GM23338 (cell line): Measurements from ENCODE around the gene KRTAP5-1. TPM values are rescaled to one million over a fixed set of nuclear protein-coding genes. Genes with fewer than 3 reads are reported as not detected.
"Not testable (repeated sequence)": the region's sequence is repeated elsewhere in the genome, so short reads cannot be mapped to it uniquely, and the experiment has no call there.

Source experiments
- ATAC-seq: fragments of 200-7000 bp; cut with Tn5 transposase; 3 replicates; pipeline ENCODE4 v1.9.1; 2020
- DNase-seq: peaks from one replicate; pipeline ENCODE4 v3.0.0-alpha.2; 2015; ENCODE audit warnings: low spot score
- H2AFZ ChIP-seq: fragments of 200-600 bp; sonication (generic); 2 replicates; pipeline ENCODE4 v1.8.0; 2016; ENCODE audit warnings: antibody characterized with exemption, mild to moderate bottlenecking, moderate library complexity
- H3F3A ChIP-seq: fragments of 200-600 bp; sonication (generic); replicated peaks from 2 replicates; pipeline ENCODE4 v1.8.0; 2017; ENCODE audit warnings: antibody characterized with exemption, mixed run types, low read depth
- H3K27ac ChIP-seq: fragments of 200-600 bp; sonication (generic); 2 replicates; pipeline ENCODE4 v1.6.1; 2016; ENCODE audit warnings: low read depth
- H3K27me3 ChIP-seq: fragments of 200-600 bp; sonication (generic); 2 replicates; pipeline ENCODE4 v1.8.0; 2016; ENCODE audit warnings: mild to moderate bottlenecking, mixed run types, moderate library complexity; ENCODE audit not compliant: insufficient read depth
- H3K36me3 ChIP-seq: fragments of 200-600 bp; sonication (generic); 2 replicates; pipeline ENCODE4 v1.8.0; 2016; ENCODE audit warnings: mild to moderate bottlenecking; ENCODE audit not compliant: insufficient read depth
- H3K4me1 ChIP-seq: fragments of 200-600 bp; sonication (generic); 2 replicates; pipeline ENCODE4 v1.8.0; 2016; ENCODE audit warnings: mild to moderate bottlenecking, moderate library complexity; ENCODE audit not compliant: insufficient read depth
- H3K4me2 ChIP-seq: fragments of 200-600 bp; sonication (generic); 2 replicates; pipeline ENCODE4 v1.7.1; 2017; ENCODE audit warnings: mixed run types
- H3K4me3 ChIP-seq: fragments of 200-600 bp; sonication (generic); 2 replicates; pipeline ENCODE4 v1.6.1; 2016; ENCODE audit warnings: mixed run types
- H3K79me2 ChIP-seq: fragments of 200-600 bp; sonication (generic); replicated peaks from 2 replicates; pipeline ENCODE4 v1.8.0; 2017; ENCODE audit warnings: mild to moderate bottlenecking; ENCODE audit not compliant: insufficient read depth
- H3K9me2 ChIP-seq: fragments of 200-600 bp; sonication (generic); 2 replicates; pipeline ENCODE4 v1.8.0; 2017; ENCODE audit not compliant: insufficient read depth
- H4K20me1 ChIP-seq: fragments of 200-600 bp; sonication (generic); replicated peaks from 2 replicates; pipeline ENCODE4 v1.8.0; 2017; ENCODE audit warnings: mild to moderate bottlenecking; ENCODE audit not compliant: insufficient read depth
- H3K27ac Mint-ChIP-seq: 2 replicates; pipeline ENCODE4 v1.8.0; 2020; ENCODE audit warnings: inconsistent platforms, mild to moderate bottlenecking, moderate library complexity, mixed read lengths
- H3K27me3 Mint-ChIP-seq: 3 replicates; pipeline ENCODE4 v1.8.0; 2022; ENCODE audit warnings: low read depth, mild to moderate bottlenecking, moderate library complexity, mixed read lengths, inconsistent platforms; ENCODE audit not compliant: insufficient read depth, poor library complexity
- H3K36me3 Mint-ChIP-seq: 3 replicates; pipeline ENCODE4 v1.8.0; 2021; ENCODE audit warnings: low read depth, mild to moderate bottlenecking, inconsistent platforms, moderate library complexity, mixed read lengths
- H3K4me1 Mint-ChIP-seq: 3 replicates; pipeline ENCODE4 v1.8.0; 2020; ENCODE audit warnings: mild to moderate bottlenecking, inconsistent platforms, mixed read lengths
- H3K4me3 Mint-ChIP-seq: 3 replicates; pipeline ENCODE4 v1.8.0; 2021; ENCODE audit warnings: moderate library complexity, mild to moderate bottlenecking, inconsistent platforms, mixed read lengths
- H3K9me3 Mint-ChIP-seq: 3 replicates; pipeline ENCODE4 v1.8.0; 2020; ENCODE audit warnings: moderate library complexity, mild to moderate bottlenecking, inconsistent platforms, mixed read lengths
- CREB1 ChIP-seq: fragments of 250-450 bp; sonication (Bioruptor Pico); IDR thresholded peaks from 2 replicates; pipeline ENCODE4 v1.5.0; 2020; ENCODE audit warnings: low read depth, mild to moderate bottlenecking, moderate library complexity
- CTCF ChIP-seq, 2 experiments: fragments of 200-600 bp in 1 of 2; sonication (generic) in 1 of 2; conservative IDR thresholded peaks; 2 replicates each; pipeline versions ENCODE4 v1.5.1 to v1.6.1; 2016 to 2017; ENCODE audit warnings: antibody characterized with exemption in 2 of 2, low read depth in 2 of 2, mild to moderate bottlenecking in 2 of 2, moderate library complexity in 1 of 2
- ETS1 ChIP-seq: IDR thresholded peaks from 2 replicates; pipeline ENCODE4 v1.6.1; 2016; ENCODE audit warnings: antibody characterized with exemption
- JUNB ChIP-seq: IDR thresholded peaks from one replicate; pipeline ENCODE4 v1.6.1; 2016; ENCODE audit warnings: antibody characterized with exemption; ENCODE audit not compliant: unreplicated experiment
- NANOG ChIP-seq: IDR thresholded peaks from 2 replicates; pipeline ENCODE4 v1.6.1; 2016; ENCODE audit warnings: antibody characterized with exemption, borderline replicate concordance
- POLR2AphosphoS5 ChIP-seq: IDR thresholded peaks from 2 replicates; pipeline ENCODE4 v1.6.1; 2016; ENCODE audit warnings: antibody characterized with exemption, low read depth
- STAT1 ChIP-seq: IDR thresholded peaks from one replicate; pipeline ENCODE4 v1.6.1; 2016; ENCODE audit warnings: antibody characterized with exemption; ENCODE audit not compliant: unreplicated experiment
- ZNF462 ChIP-seq: fragments of 250-450 bp; sonication (Bioruptor Pico); IDR thresholded peaks from 2 replicates; pipeline ENCODE4 v1.5.0; 2020; ENCODE audit warnings: mild to moderate bottlenecking, moderate library complexity
- polyA plus RNA-seq: library from polyadenylated mRNA; unstranded; fragments of >200 nt; fragmentation: Nextera tagmentation; extraction: Ambion mirVana; gene quantifications from 2 replicates; pipeline ENCODE4 v1.2.1, GENCODE V29; 2016
- total RNA-seq: library from RNA; depleted of rRNA; stranded (reverse); fragments of >200 nt; shearing (Covaris generic); gene quantifications from 2 replicates; pipeline ENCODE4 v1.2.3, GENCODE V29; 2014

The KRTAP5-1 gene
- total and polyA plus RNA-seq, 2 experiments from 2014 or later, result not detected

- Histone ChIP-seq H4K20me1 (no peaks in the 10 kb centered on the region), H3K4me3 (no peak overlapping the region), H3K79me2 (no peaks in the 10 kb centered on the region), H3K4me2 (no peak overlapping the region), H3K27ac (no peak overlapping the region), H3K9me2 (no peaks in the 10 kb centered on the region), H3K27me3 (no peaks in the 10 kb centered on the region), H2AFZ (no peak overlapping the region), H3K36me3 (no peaks in the 10 kb centered on the region), H3K4me1 (no peaks in the 10 kb centered on the region), H3F3A (no peaks in the 10 kb centered on the region)
- Mint-ChIP-seq H3K27me3 (peaks cover 13% of the 10 kb centered on the region), H3K27ac (no peak overlapping the region), H3K9me3 (no peaks in the 10 kb centered on the region), H3K4me3 (no peak overlapping the region), H3K36me3 (no peaks in the 10 kb centered on the region), H3K4me1 (no peaks in the 10 kb centered on the region)
- ATAC-seq, result no peak
- no peak for TF ChIP-seq ETS1
- no peak for DNase-seq
These were observed 4.9 kb upstream of the KRTAP5-1 start for GRCh38 chr11:1589996-1590395.

- not testable (repeated sequence) for H3F3A ChIP-seq, H4K20me1 ChIP-seq, H3K9me2 ChIP-seq, H2AFZ ChIP-seq, H3K36me3 ChIP-seq, H3K79me2 ChIP-seq, H3K9me3 Mint-ChIP-seq, ATAC-seq, DNase-seq, H3K4me1 ChIP-seq, H3K4me3 Mint-ChIP-seq, H3K4me1 Mint-ChIP-seq, H3K27ac Mint-ChIP-seq, H3K4me3 ChIP-seq, H3K4me2 ChIP-seq, H3K27me3 ChIP-seq, H3K27ac ChIP-seq, H3K36me3 Mint-ChIP-seq
- H3K27me3 Mint-ChIP-seq, result peaks cover 17% of the 10 kb centered on the region
These were observed 4.3 kb upstream of the KRTAP5-1 start for GRCh38 chr11:1589191-1589963.

GRCh38 chr11:1586699-1587098 is 1.6 kb upstream of the KRTAP5-1 start:
- Histone ChIP-seq H3K4me2 (no peak overlapping the region), H3K79me2 (no peaks in the 10 kb centered on the region), H3K36me3 (no peaks in the 10 kb centered on the region), H3K4me1 (no peaks in the 10 kb centered on the region), H3K9me2 (no peaks in the 10 kb centered on the region), H4K20me1 (no peaks in the 10 kb centered on the region), H2AFZ (no peak overlapping the region), H3K4me3 (no peak overlapping the region), H3K27me3 (no peaks in the 10 kb centered on the region), H3F3A (no peaks in the 10 kb centered on the region), H3K27ac (no peak overlapping the region)
- H3K9me3 Mint-ChIP-seq, result no peaks in the 10 kb centered on the region
- no peaks in the 10 kb centered on the region; the same call in 2 of the 3 replicates for H3K4me1 Mint-ChIP-seq
- DNase-seq (no peak), ATAC-seq (no peak)
- H3K27me3 Mint-ChIP-seq, result peaks cover 21% of the 10 kb centered on the region
- H3K27ac Mint-ChIP-seq, result no peak overlapping the region
- H3K4me3 Mint-ChIP-seq, result no peak overlapping the region
- H3K36me3 Mint-ChIP-seq, result no peaks in the 10 kb centered on the region
- no peak for TF ChIP-seq ZNF462 (CRISPR knock-in tag)
- no peak for TF ChIP-seq CREB1 (CRISPR knock-in tag)
- TF ChIP-seq CTCF (conservative IDR thresholded peaks at IDR 0.05; ENCODE audit: low read depth in 2 of 2), result no peak
- TF ChIP-seq POLR2AphosphoS5, result no peak
- TF ChIP-seq STAT1, result no peak
- no peak for TF ChIP-seq JUNB
- no peak for TF ChIP-seq NANOG
